Dendritic cell treated with granulocyte-macrophage colony-stimulating factor and Interleukin-4, amounts not matched to agents 40 ng/mL and 50 ng/mL, for 4 days (primary cell): ENCODE results near the gene EN2.

Experiments used
- H3K27ac Mint-ChIP-seq: one replicate; pipeline ENCODE4 v1.8.0; 2022; ENCODE audit warnings: mild to moderate bottlenecking, mixed read lengths
- H3K27me3 Mint-ChIP-seq: one replicate; pipeline ENCODE4 v1.8.0; 2022; ENCODE audit warnings: mild to moderate bottlenecking, mixed read lengths
- H3K36me3 Mint-ChIP-seq: one replicate; pipeline ENCODE4 v1.8.0; 2022; ENCODE audit warnings: low read depth, mixed read lengths
- H3K4me1 Mint-ChIP-seq: one replicate; pipeline ENCODE4 v1.8.0; 2022; ENCODE audit warnings: low read depth, mixed read lengths
- H3K4me3 Mint-ChIP-seq: one replicate; pipeline ENCODE4 v1.8.0; 2022; ENCODE audit warnings: mild to moderate bottlenecking, moderate library complexity, mixed read lengths
- H3K9me3 Mint-ChIP-seq: one replicate; pipeline ENCODE4 v1.8.0; 2022; ENCODE audit warnings: mixed read lengths
- intact Hi-C: fragments of 100-400 bp; cut with micrococcal nuclease; formaldehyde crosslinking; loops from one replicate; pipeline ENCODE4 v1.15.0; 2022

EN2 gene

GRCh38 chr7:155468785-155469148, 10.8 kb downstream of the EN2 start:
- peaks cover 95% of the 10 kb centered on the region for H3K27me3 Mint-ChIP-seq
- no peaks in the 10 kb centered on the region for H3K36me3 Mint-ChIP-seq
- no peaks in the 10 kb centered on the region for H3K9me3 Mint-ChIP-seq
- H3K4me1 Mint-ChIP-seq, result peaks cover 12% of the 10 kb centered on the region
- peak overlapping the region; percentile 54 for H3K4me3 Mint-ChIP-seq
- intact Hi-C loops, result no loop called here
- no peak overlapping the region for H3K27ac Mint-ChIP-seq

GRCh38 chr7:155469311-155470185, 11.6 kb downstream of the EN2 start:
- intact Hi-C loops, result no loop called here
- H3K27ac Mint-ChIP-seq, result no peak overlapping the region

GRCh38 chr7:155470186-155470487, 12.2 kb downstream of the EN2 start:
- no peaks in the 10 kb centered on the region for H3K36me3 Mint-ChIP-seq
- H3K27me3 Mint-ChIP-seq, result peaks cover 98% of the 10 kb centered on the region
- H3K27ac Mint-ChIP-seq, result no peak overlapping the region
- H3K4me1 Mint-ChIP-seq, result peaks cover 9% of the 10 kb centered on the region
- intact Hi-C loops, result no loop called here
- H3K9me3 Mint-ChIP-seq, result no peaks in the 10 kb centered on the region
- no peak overlapping the region for H3K4me3 Mint-ChIP-seq

More at GRCh38 chr7:155469311-155470185, 11.6 kb downstream of the EN2 start:
- H3K4me3 Mint-ChIP-seq, result no peak overlapping the region
- no peaks in the 10 kb centered on the region for H3K36me3 Mint-ChIP-seq
- H3K4me1 Mint-ChIP-seq, result peaks cover 12% of the 10 kb centered on the region
- no peaks in the 10 kb centered on the region for H3K9me3 Mint-ChIP-seq
- H3K27me3 Mint-ChIP-seq, result peaks cover 98% of the 10 kb centered on the region

- Mint-ChIP-seq H3K27ac (no peak overlapping the region), H3K4me3 (no peak overlapping the region), H3K36me3 (no peaks in the 10 kb centered on the region), H3K4me1 (peaks cover 5% of the 10 kb centered on the region), H3K27me3 (peaks cover 98% of the 10 kb centered on the region), H3K9me3 (no peaks in the 10 kb centered on the region)
- intact Hi-C loops, result no loop called here
These were observed 13.0 kb downstream of the EN2 start for GRCh38 chr7:155470686-155471638.

- intact Hi-C loops, result no loop called here
- no peak overlapping the region for H3K4me3 Mint-ChIP-seq
- peaks cover 5% of the 10 kb centered on the region for H3K4me1 Mint-ChIP-seq
- peaks cover 97% of the 10 kb centered on the region for H3K27me3 Mint-ChIP-seq
- no peak overlapping the region for H3K27ac Mint-ChIP-seq
- H3K36me3 Mint-ChIP-seq, result no peaks in the 10 kb centered on the region
- H3K9me3 Mint-ChIP-seq, result no peaks in the 10 kb centered on the region
These were observed 13.8 kb downstream of the EN2 start for GRCh38 chr7:155471718-155472117.

GRCh38 chr7:155477476-155477875, 19.5 kb downstream of the EN2 start:
- Mint-ChIP-seq H3K27me3 (peaks cover 85% of the 10 kb centered on the region), H3K9me3 (peaks cover 10% of the 10 kb centered on the region), H3K4me3 (no peak overlapping the region), H3K4me1 (no peaks in the 10 kb centered on the region), H3K36me3 (no peaks in the 10 kb centered on the region), H3K27ac (no peak overlapping the region)
- intact Hi-C loops, result no loop called here

GRCh38 chr7:155481764-155482163, 23.8 kb downstream of the EN2 start:
- intact Hi-C loops, result no loop called here
- H3K27me3 Mint-ChIP-seq, result peaks cover 79% of the 10 kb centered on the region
- peaks cover 7% of the 10 kb centered on the region for H3K4me1 Mint-ChIP-seq
- H3K4me3 Mint-ChIP-seq, result no peak overlapping the region
- no peaks in the 10 kb centered on the region for H3K36me3 Mint-ChIP-seq
- H3K27ac Mint-ChIP-seq, result no peak overlapping the region
- H3K9me3 Mint-ChIP-seq, result peaks cover 12% of the 10 kb centered on the region

- Mint-ChIP-seq H3K9me3 (peaks cover 12% of the 10 kb centered on the region), H3K4me3 (no peak overlapping the region), H3K27ac (no peak overlapping the region), H3K36me3 (no peaks in the 10 kb centered on the region), H3K27me3 (peaks cover 81% of the 10 kb centered on the region), H3K4me1 (peaks cover 7% of the 10 kb centered on the region)
- intact Hi-C loops, result no loop called here
These were observed 24.7 kb downstream of the EN2 start for GRCh38 chr7:155482511-155483183.

- Mint-ChIP-seq H3K4me3 (no peak overlapping the region), H3K4me1 (peaks cover 7% of the 10 kb centered on the region), H3K27me3 (peaks cover 82% of the 10 kb centered on the region), H3K36me3 (no peaks in the 10 kb centered on the region), H3K27ac (no peak overlapping the region), H3K9me3 (peaks cover 12% of the 10 kb centered on the region)
- intact Hi-C loops, result no loop called here
These were observed 25.3 kb downstream of the EN2 start for GRCh38 chr7:155483245-155483644.

GRCh38 chr7:155483868-155484325, 26.0 kb downstream of the EN2 start:
- H3K4me3 Mint-ChIP-seq, result no peak overlapping the region
- intact Hi-C loops, result no loop called here
- peaks cover 12% of the 10 kb centered on the region for H3K9me3 Mint-ChIP-seq
- peaks cover 7% of the 10 kb centered on the region for H3K4me1 Mint-ChIP-seq
- H3K27me3 Mint-ChIP-seq, result peaks cover 81% of the 10 kb centered on the region
- H3K27ac Mint-ChIP-seq, result no peak overlapping the region
- no peaks in the 10 kb centered on the region for H3K36me3 Mint-ChIP-seq

- Mint-ChIP-seq H3K4me1 (peaks cover 7% of the 10 kb centered on the region), H3K36me3 (no peaks in the 10 kb centered on the region), H3K4me3 (no peak overlapping the region), H3K9me3 (peaks cover 12% of the 10 kb centered on the region), H3K27me3 (peaks cover 82% of the 10 kb centered on the region), H3K27ac (no peak overlapping the region)
- intact Hi-C loops, result no loop called here
These were observed 26.8 kb downstream of the EN2 start for GRCh38 chr7:155484483-155485399.

GRCh38 chr7:155486783-155487508, 29.0 kb downstream of the EN2 start:
- no peaks in the 10 kb centered on the region for H3K36me3 Mint-ChIP-seq
- no peak overlapping the region for H3K4me3 Mint-ChIP-seq
- intact Hi-C loops, result no loop called here
- peaks cover 25% of the 10 kb centered on the region for H3K4me1 Mint-ChIP-seq
- H3K27ac Mint-ChIP-seq, result no peak overlapping the region
- peaks cover 7% of the 10 kb centered on the region for H3K9me3 Mint-ChIP-seq
- peaks cover 90% of the 10 kb centered on the region for H3K27me3 Mint-ChIP-seq
